ENCODE measurements around the gene METTL4.
A peak's percentile ranks its signal among the peaks of the same experiment; 100 is the strongest.

METTL4 gene

DNA sequence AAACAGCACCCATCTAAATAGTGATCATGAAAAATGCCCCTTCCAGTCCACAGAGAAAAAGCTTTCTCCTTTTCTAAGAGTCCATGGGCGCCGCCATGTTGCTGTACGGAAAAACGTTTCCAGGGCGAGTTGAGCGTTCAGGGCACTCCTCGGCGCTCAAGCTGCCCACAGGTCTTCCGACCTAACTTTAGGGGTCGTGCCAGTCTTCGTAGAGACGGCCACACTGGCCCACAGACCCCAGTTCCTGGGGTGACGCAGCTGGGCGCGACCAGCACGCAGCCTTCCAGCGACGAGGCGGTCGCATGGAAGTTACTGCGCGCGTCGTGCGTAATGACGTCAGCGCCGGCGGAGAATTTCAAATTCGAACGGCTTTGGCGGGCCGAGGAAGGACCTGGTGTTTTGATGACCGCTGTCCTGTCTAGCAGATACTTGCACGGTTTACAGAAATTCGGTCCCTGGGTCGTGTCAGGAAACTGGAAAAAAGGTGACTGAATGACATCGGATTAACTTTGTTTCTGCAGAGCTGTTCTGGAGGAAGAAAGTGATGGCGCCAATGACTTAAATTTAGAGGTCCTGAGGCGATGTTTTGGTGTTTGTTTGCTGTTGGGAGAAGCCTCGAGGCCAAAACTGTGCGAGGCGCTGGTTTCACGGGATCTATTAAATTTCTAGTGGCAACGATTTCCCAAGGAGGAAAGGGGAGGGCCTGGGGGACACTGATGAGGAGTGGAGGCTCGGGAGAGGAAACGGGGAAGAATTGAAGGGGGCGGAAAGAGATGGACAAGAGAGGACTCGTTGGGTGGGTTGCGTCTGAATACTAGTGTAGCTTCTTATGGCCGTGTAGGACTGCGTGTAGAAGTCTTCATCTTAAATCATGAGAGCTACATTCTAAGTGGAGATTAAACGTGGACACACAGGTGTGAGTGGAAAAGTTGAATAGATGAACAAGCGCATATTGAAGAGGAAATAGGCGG is at the start of gene METTL4, which contains the start of gene NDC80:
METTL4 (minus strand) TSS at position 306 of the 971 bp plus-strand sequence. CDS start 4,289 bp downstream, outside the sequence.
NDC80 (plus strand) TSS at position 358 of the 971 bp plus-strand sequence. CDS start 1,429 bp downstream, outside the sequence.
- TF ChIP-seq, protein P1, sequence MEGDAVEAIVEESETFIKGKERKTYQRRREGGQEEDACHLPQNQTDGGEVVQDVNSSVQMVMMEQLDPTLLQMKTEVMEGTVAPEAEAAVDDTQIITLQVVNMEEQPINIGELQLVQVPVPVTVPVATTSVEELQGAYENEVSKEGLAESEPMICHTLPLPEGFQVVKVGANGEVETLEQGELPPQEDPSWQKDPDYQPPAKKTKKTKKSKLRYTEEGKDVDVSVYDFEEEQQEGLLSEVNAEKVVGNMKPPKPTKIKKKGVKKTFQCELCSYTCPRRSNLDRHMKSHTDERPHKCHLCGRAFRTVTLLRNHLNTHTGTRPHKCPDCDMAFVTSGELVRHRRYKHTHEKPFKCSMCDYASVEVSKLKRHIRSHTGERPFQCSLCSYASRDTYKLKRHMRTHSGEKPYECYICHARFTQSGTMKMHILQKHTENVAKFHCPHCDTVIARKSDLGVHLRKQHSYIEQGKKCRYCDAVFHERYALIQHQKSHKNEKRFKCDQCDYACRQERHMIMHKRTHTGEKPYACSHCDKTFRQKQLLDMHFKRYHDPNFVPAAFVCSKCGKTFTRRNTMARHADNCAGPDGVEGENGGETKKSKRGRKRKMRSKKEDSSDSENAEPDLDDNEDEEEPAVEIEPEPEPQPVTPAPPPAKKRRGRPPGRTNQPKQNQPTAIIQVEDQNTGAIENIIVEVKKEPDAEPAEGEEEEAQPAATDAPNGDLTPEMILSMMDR (IDR thresholded peaks at IDR 0.05; ENCODE audit: control insufficient read depth, insufficient read depth, low read depth, low read length, missing control alignments), result no peak

GRCh38 chr18:2618009-2618408 is 46.7 kb upstream of the METTL4 start:
- DNase-seq (ENCODE audit: low read depth), result no peak
- H3K4me3 ChIP-seq (ENCODE audit: control insufficient read depth, low read depth, low read length), result no peak overlapping the region
- TF ChIP-seq, protein P1 (IDR thresholded peaks at IDR 0.05; ENCODE audit: control insufficient read depth, insufficient read depth, low read depth, low read length, missing control alignments), result no peak

More for the DNA sequence above, at the start of gene METTL4, which contains the start of gene NDC80:
- H3K4me3 ChIP-seq (ENCODE audit: control insufficient read depth, low read depth, low read length), result peak within 1 kb of the TSS; percentile 78
- DNase-seq (ENCODE audit: low read depth), result no peak

DNA sequence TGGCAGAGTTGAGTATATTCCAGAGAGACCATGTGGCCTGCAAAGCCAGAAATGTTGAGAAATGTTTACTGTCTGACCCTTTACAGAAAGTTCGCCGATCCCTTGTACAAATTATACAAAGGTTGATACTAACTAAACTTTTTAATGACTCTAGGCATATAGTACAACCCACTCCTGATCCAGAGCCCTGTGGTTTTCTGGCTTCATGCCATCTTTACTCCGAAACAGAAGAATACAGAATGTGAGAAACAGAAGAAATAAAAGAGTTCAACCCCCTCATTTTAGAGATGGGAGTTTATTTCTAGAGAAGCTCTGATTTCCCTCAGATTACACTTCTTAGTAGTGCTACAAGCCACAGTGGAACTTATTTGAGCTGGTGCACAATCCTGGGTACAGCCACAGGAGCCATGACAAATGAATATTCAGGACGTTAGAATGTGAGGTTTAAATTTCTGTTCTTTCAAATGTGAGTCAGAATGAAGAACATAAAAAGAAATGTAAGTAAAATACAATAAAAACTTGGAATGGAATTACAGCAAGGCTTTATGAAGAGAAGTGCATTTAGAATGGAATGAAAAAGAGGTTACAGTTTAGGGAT is 46.2 kb upstream of the METTL4 start:
- no peak overlapping the region for H3K4me3 ChIP-seq (ENCODE audit: control insufficient read depth, low read depth, low read length)
- DNase-seq (ENCODE audit: low read depth), result no peak
- TF ChIP-seq, protein P1 (IDR thresholded peaks at IDR 0.05; ENCODE audit: control insufficient read depth, insufficient read depth, low read depth, low read length, missing control alignments), result no peak

DNA sequence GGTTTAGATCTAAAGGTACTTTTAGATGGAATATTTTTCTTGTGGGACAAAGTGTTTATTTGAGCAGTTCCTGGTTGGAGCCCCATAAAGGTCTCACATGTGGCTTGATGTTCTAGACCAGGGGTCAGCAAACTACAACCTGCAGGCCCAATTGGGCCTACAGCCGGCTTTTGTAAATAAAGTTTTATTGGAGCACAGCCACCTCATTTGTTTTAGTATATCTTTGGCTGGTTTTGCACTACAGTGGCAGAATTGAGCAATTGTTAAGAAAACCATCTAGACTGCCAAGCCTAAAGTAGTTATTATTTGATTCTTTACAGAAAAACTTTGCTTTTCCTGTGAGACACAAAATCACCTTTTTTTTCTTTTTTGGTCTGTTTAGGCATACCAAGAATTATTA is 41.7 kb upstream of the METTL4 start:
- H3K4me3 ChIP-seq (ENCODE audit: control insufficient read depth, low read depth, low read length), result no peak overlapping the region
- DNase-seq (ENCODE audit: low read depth), result no peak
- TF ChIP-seq, protein P1 (IDR thresholded peaks at IDR 0.05; ENCODE audit: control insufficient read depth, insufficient read depth, low read depth, low read length, missing control alignments), result no peak

DNA sequence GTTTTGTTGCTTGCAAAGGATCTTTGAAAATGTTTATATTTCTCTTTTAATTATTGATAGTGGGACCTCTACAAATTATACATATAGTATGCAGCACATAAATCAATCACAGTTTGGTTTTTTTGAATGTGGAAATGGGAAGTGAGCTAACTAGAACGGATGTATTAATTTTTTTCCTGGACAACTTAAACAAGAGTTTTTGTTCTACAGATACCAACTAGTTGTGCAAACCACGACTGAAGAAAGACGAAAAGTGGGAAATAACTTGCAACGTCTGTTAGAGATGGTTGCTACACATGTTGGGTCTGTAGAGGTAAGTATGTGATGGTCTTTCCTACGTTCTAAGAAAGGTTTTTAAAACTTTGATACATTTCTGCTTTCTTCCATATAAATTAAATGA is 39.2 kb upstream of the METTL4 start:
- DNase-seq (ENCODE audit: low read depth), result no peak
- H3K4me3 ChIP-seq (ENCODE audit: control insufficient read depth, low read depth, low read length), result no peak overlapping the region
- TF ChIP-seq, protein P1 (IDR thresholded peaks at IDR 0.05; ENCODE audit: control insufficient read depth, insufficient read depth, low read depth, low read length, missing control alignments), result no peak

DNA sequence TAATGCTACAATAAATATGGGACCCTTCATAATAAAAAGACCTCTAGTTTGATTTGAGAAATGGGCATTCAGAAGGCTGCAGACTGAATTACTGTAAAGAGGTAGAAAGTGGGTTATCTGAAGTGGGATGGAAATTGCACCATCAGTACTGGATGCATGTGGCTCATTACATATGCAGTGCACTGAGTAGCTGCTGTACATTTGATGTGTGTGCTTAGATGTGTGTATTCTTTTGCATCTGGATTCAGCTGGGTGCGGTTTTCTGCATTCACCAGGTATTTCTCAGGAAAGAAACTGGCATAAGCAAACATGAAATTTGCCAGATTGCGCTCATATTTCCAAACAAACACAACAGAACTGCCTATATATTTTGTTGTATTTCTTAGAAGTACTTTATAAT is 38.3 kb upstream of the METTL4 start:
- TF ChIP-seq, protein P1 (IDR thresholded peaks at IDR 0.05; ENCODE audit: control insufficient read depth, insufficient read depth, low read depth, low read length, missing control alignments), result no peak
- H3K4me3 ChIP-seq (ENCODE audit: control insufficient read depth, low read depth, low read length), result no peak overlapping the region
- no peak for DNase-seq (ENCODE audit: low read depth)
